Measurements from ENCODE around the gene RWDD1.

DNA sequence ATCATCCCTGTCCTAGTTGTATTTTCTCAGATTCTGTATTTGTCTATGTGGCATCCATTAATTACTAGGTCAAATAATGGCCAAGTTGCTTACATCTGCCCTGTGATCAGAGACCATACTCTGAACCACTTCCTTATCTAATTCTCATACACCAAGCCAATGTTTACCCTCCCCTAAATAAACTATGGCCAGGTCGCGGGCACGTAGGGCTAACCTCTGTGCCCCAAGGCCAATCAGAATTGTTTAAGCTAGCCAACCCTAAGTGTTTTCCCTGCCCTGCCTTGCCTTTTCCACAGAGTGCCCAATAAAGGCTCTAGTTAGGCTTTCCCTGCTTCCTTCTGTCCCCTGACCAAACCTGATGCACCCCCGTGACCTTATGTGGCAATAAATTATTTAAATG is 20.5 kb upstream of the RWDD1 start:
- no peak for TF ChIP-seq POLR2A (IDR thresholded peaks at IDR 0.05)
- TF ChIP-seq, protein P1, sequence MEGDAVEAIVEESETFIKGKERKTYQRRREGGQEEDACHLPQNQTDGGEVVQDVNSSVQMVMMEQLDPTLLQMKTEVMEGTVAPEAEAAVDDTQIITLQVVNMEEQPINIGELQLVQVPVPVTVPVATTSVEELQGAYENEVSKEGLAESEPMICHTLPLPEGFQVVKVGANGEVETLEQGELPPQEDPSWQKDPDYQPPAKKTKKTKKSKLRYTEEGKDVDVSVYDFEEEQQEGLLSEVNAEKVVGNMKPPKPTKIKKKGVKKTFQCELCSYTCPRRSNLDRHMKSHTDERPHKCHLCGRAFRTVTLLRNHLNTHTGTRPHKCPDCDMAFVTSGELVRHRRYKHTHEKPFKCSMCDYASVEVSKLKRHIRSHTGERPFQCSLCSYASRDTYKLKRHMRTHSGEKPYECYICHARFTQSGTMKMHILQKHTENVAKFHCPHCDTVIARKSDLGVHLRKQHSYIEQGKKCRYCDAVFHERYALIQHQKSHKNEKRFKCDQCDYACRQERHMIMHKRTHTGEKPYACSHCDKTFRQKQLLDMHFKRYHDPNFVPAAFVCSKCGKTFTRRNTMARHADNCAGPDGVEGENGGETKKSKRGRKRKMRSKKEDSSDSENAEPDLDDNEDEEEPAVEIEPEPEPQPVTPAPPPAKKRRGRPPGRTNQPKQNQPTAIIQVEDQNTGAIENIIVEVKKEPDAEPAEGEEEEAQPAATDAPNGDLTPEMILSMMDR (IDR thresholded peaks at IDR 0.05): no peak
- TF ChIP-seq EP300 (IDR thresholded peaks at IDR 0.05): no peak
